LNCaP clone FGC (cell line): ENCODE data around the gene NHERF2.

Experiments used
- DNase-seq: peaks from one replicate; pipeline ENCODE4 v3.0.0-alpha.2; 2011; ENCODE audit warnings: low read depth
- H3K4me3 ChIP-seq: 2 replicates; pipeline ENCODE4 v1.5.1; 2011; ENCODE audit warnings: mild to moderate bottlenecking, low read depth, low read length, control low read depth
- TF ChIP-seq, protein P1 (sequence below): IDR thresholded peaks from 2 replicates; pipeline ENCODE4 v1.5.1; 2012; ENCODE audit warnings: mild to moderate bottlenecking; ENCODE audit not compliant: control insufficient read depth, insufficient read depth; ENCODE audit errors: extremely low read depth

Gene NHERF2

DNA sequence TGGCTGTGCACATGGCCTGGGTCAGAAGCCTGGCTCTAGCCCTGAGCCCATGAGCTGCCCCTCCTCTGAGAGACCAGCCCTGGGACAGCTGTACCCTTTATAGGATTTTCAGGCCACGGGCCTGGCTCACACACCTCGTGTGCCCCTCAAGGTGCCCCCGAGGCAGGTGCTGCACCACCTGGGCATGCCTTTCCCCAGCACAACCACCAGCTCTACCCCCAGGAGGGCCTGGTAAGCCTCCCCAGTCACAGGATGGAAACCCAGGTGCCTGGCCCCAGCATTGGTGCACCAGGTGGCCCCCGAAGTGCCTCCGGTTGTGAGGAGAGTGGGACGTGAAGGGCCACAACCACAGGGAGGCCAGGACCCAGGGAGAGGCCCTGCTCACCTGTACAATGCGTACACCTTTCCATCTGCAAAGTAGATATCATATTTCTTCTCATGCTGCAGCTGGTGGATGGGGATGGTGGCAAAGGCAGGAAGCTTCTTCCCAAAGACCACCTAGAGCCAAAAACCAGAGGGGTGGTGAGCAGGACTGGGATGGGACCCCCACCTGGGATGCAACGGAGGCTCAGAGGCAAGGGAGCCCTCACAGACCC, 23.4 kb upstream of the NHERF2 start:
- no peak for DNase-seq
- H3K4me3 ChIP-seq: no peak overlapping the region
- TF ChIP-seq, protein P1, sequence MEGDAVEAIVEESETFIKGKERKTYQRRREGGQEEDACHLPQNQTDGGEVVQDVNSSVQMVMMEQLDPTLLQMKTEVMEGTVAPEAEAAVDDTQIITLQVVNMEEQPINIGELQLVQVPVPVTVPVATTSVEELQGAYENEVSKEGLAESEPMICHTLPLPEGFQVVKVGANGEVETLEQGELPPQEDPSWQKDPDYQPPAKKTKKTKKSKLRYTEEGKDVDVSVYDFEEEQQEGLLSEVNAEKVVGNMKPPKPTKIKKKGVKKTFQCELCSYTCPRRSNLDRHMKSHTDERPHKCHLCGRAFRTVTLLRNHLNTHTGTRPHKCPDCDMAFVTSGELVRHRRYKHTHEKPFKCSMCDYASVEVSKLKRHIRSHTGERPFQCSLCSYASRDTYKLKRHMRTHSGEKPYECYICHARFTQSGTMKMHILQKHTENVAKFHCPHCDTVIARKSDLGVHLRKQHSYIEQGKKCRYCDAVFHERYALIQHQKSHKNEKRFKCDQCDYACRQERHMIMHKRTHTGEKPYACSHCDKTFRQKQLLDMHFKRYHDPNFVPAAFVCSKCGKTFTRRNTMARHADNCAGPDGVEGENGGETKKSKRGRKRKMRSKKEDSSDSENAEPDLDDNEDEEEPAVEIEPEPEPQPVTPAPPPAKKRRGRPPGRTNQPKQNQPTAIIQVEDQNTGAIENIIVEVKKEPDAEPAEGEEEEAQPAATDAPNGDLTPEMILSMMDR: no peak

DNA sequence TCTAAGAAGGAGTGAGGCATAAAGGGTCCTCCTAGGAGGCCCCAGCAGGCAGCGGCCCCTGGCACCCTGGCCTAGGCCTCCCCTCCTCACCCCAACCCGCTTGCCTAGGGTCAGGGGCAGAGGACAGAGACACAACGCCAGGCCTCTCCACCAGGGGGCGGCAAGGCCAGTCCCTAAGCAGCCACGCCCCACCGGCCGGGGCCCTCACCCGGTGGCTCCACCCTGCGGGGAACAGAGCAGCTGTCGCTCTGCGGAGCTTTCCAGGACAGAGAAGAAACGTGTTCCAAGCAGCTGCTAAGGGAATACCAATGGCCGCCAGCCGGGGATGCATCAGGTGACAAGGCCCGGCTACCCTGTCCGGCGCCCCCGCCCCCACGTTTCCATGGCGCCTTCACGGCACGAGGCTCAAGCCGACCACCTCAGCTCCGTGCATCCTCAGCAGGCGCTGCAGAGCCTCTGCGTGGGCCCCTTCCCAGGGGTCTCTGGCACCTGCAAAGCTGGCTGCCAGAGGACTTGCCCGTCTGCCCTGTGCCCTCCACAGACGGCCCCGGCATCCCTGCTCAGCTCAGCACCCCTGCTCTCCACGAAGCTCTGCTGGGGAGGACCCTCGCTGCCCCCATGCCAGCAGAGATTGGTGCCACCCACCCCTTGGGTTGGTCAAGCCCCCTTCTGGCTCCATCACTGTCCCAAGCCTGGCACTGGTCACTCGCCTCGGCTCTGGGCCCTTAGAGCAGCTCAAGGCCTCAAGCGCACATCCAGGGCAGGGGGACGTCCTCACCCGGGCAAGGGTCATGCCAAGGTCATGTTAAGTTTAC, 22.7 kb upstream of the NHERF2 start:
- peak overlapping the region; percentile 32 for H3K4me3 ChIP-seq
- TF ChIP-seq, protein P1: peak; percentile 89
- no peak for DNase-seq

DNA sequence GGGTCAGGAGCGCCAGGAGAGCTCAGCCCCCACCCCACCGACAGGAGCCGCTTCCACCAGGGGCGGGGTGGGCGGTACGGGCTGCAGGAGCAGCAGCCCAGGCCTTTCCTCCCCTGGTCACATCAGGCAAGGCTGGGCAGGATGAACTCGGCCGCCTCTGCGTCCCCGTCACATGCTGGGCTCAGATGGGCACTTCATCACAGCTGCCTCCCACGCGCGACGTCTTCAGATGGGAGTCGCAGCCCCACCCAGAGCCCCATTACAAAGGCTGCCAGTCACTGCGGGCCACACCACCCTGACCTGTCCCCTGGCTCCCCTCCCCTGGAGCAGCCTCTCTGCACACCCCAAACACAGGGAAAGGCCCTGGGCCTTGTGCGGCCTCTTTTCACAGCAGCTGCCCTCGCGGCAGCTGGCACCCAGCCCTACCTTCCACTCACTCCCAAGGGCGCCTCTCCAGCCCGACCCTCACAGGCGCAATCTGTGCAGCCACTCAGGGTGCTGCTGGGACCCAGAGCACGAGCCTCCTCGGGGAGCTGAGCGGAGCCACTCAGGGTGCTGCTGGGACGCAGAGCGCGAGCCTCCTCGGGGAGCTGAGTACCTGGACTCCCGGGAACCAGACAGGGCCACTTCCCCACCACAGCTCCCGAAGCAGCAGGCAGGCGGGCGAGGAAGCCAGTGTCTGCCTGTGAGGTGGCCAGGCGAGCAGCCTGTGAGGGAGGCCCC, 21.7 kb upstream of the NHERF2 start:
- no peak overlapping the region for H3K4me3 ChIP-seq
- TF ChIP-seq, protein P1: no peak
- DNase-seq: no peak

DNA sequence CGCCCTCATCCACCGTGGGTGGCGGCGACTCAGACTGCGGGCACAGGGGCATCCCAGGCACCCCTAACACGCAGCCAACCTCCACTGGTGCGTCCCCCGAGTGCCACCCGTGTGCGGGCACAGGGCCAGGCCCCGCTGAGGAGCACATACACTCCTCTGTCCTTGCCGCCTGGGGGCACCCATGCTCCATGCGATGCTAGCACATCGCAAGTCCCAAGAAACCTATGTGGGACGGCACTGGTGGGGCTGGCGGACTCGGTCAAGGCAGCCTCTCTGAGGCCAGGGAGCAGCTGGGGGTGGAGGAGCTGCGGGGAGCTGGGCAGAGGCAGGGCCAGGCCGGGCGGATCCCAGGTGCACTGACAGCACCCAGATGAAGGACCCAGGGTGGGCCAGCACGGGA, 21.1 kb upstream of the NHERF2 start:
- no peak overlapping the region for H3K4me3 ChIP-seq
- TF ChIP-seq, protein P1: peak; percentile 37
- no peak for DNase-seq

DNA sequence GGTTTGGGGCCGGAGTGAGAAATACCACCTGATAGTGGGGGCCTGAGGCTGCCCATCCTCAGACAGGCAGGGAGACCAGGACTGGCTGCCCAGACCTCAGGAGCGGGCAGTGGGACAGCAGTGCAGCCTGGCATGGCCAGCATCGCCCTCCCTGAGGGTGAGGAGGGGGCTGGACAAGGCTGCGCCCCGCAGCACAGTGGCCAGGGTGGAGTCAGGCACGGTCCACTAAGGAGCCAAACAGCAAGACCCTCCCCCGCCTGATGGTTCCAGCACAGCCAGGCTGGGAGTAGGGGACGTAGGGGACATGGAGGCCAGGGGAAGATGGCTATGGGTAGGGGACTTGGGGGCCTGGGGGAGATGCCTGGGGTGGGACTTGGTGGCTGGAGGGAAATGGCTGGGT, 20.4 kb upstream of the NHERF2 start:
- TF ChIP-seq, protein P1: no peak
- DNase-seq: no peak
- H3K4me3 ChIP-seq: no peak overlapping the region

DNA sequence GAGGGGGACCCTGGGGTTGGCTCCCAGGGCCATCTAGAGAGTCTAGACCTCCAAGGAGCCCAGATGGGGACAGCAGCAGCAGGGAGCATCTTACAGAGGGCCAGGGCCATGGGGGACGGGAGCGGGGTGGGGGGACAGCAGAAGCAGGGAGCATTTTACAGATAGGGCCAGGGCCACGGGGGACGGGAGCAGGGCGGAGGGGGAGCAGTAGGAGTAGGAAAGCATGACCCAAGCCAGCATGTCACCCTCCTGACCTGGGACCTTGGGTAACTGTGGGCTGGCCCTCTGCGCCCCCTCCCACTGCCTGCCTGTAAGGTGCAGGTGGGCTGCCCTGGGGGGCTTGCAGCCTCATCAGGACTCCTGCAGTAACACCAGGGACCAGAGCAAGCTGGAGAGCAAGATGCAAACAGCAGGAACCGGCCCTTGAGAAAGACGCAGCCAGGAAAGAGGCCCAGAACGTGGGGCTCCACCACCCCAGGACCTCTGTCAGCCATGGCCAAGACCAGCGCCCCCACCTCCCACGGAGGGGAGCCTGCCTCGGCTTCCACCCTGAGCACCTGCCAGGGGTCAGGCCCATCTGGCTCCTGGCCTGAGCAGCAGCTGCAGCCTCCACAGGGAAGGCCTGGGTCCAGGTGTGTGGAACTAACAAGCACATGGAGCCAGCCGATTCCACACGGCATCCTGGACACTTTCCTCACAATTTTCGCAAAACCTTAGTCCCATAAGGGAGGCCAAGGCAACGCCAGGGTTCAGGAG, 19.4 kb upstream of the NHERF2 start:
- DNase-seq: no peak
- TF ChIP-seq, protein P1: no peak
- H3K4me3 ChIP-seq: peak overlapping the region; percentile 80
